Stimulated activated CD8-positive, alpha-beta memory T cell treated with anti-CD3 and anti-CD28 coated beads, Interleukin-7, amount 100 ng/mL, for 48 hours (primary cell): ENCODE measurements around the gene BNC2.

Experiments
- DNase-seq, 2 donors: peaks; one replicate each; pipeline ENCODE4 v3.0.0-alpha.2; 2020; ENCODE audit warnings: low read depth in 1 of 2; ENCODE audit errors: extremely low read depth in 1 of 2

Gene BNC2

GRCh38 chr9:16821344-16821743 is 49.1 kb downstream of the BNC2 start:
- DNase-seq: no peak

- no peak for DNase-seq
These were observed 53.0 kb downstream of the BNC2 start for GRCh38 chr9:16817514-16817913.

GRCh38 chr9:16817002-16817401 is 53.5 kb downstream of the BNC2 start:
- no peak for DNase-seq

- no peak for DNase-seq
These were observed 54.5 kb downstream of the BNC2 start for GRCh38 chr9:16816011-16816410.

GRCh38 chr9:16815079-16815478 is 55.4 kb downstream of the BNC2 start:
- no peak for DNase-seq

GRCh38 chr9:16813838-16814237 is 56.6 kb downstream of the BNC2 start:
- no peak for DNase-seq

- DNase-seq: no peak
These were observed 58.3 kb downstream of the BNC2 start for GRCh38 chr9:16811987-16812685.

GRCh38 chr9:16809912-16810610 is 60.4 kb downstream of the BNC2 start:
- no peak for DNase-seq

GRCh38 chr9:16806674-16807073 is 63.8 kb downstream of the BNC2 start:
- no peak for DNase-seq

GRCh38 chr9:16803648-16804047 is 66.8 kb downstream of the BNC2 start:
- no peak for DNase-seq

GRCh38 chr9:16801871-16802466 is 68.5 kb downstream of the BNC2 start:
- DNase-seq: no peak

- no peak for DNase-seq
These were observed 74.1 kb downstream of the BNC2 start for GRCh38 chr9:16796304-16796825.

- no peak for DNase-seq
These were observed 75.4 kb downstream of the BNC2 start for GRCh38 chr9:16794871-16795639.

GRCh38 chr9:16794103-16794502 is 76.4 kb downstream of the BNC2 start:
- DNase-seq: no peak

GRCh38 chr9:16787724-16788123 is 82.7 kb downstream of the BNC2 start:
- DNase-seq: no peak

GRCh38 chr9:16784002-16784401 is 86.5 kb downstream of the BNC2 start:
- no peak for DNase-seq

- DNase-seq: no peak
These were observed 88.0 kb downstream of the BNC2 start for GRCh38 chr9:16782490-16782889.

GRCh38 chr9:16775330-16775729 is 95.1 kb downstream of the BNC2 start:
- no peak for DNase-seq

- no peak for DNase-seq
These were observed 96.9 kb downstream of the BNC2 start for GRCh38 chr9:16773617-16774016.

GRCh38 chr9:16773116-16773515 is 97.4 kb downstream of the BNC2 start:
- DNase-seq: no peak

- no peak for DNase-seq
These were observed 99.1 kb downstream of the BNC2 start for GRCh38 chr9:16771356-16771755.
